ENCODE data around the gene PKP4. TPM values are rescaled to one million over a fixed set of nuclear protein-coding genes. Genes with fewer than 3 reads are reported as not detected.

Gene PKP4
- total and polyA plus RNA-seq, 2 of the 8 experiments (the other 6 are each of a cell fraction or from before 2014, with no cell fraction given): 48.2 to 88.0 TPM

- TF ChIP-seq ZNF274 (IDR thresholded peaks at IDR 0.05; ENCODE audit: borderline replicate concordance, extremely low read depth, low read length): no peak
- no peak for TF ChIP-seq CHD7 (IDR thresholded peaks at IDR 0.05; ENCODE audit: insufficient replicate concordance, low read length)
- TF ChIP-seq PHF8 (conservative IDR thresholded peaks at IDR 0.05; ENCODE audit: low read depth, low read length): no peak
- no peak for TF ChIP-seq SP2 (IDR thresholded peaks at IDR 0.05; ENCODE audit: low read length)
- no peak for TF ChIP-seq POLR2A (IDR thresholded peaks at IDR 0.05; ENCODE audit: control extremely low read depth in 1 of 2, low read depth in 2 of 2, low read length in 2 of 2)
- TF ChIP-seq ATF2 (IDR thresholded peaks at IDR 0.05; ENCODE audit: low read length): no peak
Observed at GRCh38 chr2:158730621-158731140, 273.9 kb downstream of the PKP4 start (continued).
